Stimulated activated naive CD8-positive, alpha-beta T cell treated with anti-CD3 and anti-CD28 coated beads, Interleukin-15, amount 100 ng/mL, for 72 hours (primary cell): Measurements from ENCODE around the gene BCL2L1.

Source experiments
- ATAC-seq: fragments of 150-1000 bp; cut with Tn5 transposase; 2 replicates; pipeline ENCODE4 v1.10.0; 2021; ENCODE audit warnings: mild to moderate bottlenecking, moderate library complexity
- DNase-seq, 2 donors: peaks; one replicate each; pipeline ENCODE4 v3.0.0; 2021 to 2022
- H3K27ac Mint-ChIP-seq, 2 donors: one replicate each; pipeline ENCODE4 v1.8.0; 2022; ENCODE audit warnings: mild to moderate bottlenecking in 2 of 2, mixed read lengths in 2 of 2, moderate library complexity in 2 of 2
- H3K27me3 Mint-ChIP-seq: one replicate; pipeline ENCODE4 v1.8.0; 2022; ENCODE audit warnings: mixed read lengths
- H3K4me1 Mint-ChIP-seq: one replicate; pipeline ENCODE4 v1.8.0; 2022; ENCODE audit warnings: mild to moderate bottlenecking, mixed read lengths
- H3K4me3 Mint-ChIP-seq, 2 donors: one replicate each; pipeline ENCODE4 v1.8.0; 2022; ENCODE audit warnings: mild to moderate bottlenecking in 2 of 2, mixed read lengths in 2 of 2, moderate library complexity in 1 of 2
- H3K9me3 Mint-ChIP-seq, 2 donors: one replicate each; pipeline ENCODE4 v1.8.0; 2022; ENCODE audit warnings: mixed read lengths in 2 of 2

BCL2L1 gene

DNA sequence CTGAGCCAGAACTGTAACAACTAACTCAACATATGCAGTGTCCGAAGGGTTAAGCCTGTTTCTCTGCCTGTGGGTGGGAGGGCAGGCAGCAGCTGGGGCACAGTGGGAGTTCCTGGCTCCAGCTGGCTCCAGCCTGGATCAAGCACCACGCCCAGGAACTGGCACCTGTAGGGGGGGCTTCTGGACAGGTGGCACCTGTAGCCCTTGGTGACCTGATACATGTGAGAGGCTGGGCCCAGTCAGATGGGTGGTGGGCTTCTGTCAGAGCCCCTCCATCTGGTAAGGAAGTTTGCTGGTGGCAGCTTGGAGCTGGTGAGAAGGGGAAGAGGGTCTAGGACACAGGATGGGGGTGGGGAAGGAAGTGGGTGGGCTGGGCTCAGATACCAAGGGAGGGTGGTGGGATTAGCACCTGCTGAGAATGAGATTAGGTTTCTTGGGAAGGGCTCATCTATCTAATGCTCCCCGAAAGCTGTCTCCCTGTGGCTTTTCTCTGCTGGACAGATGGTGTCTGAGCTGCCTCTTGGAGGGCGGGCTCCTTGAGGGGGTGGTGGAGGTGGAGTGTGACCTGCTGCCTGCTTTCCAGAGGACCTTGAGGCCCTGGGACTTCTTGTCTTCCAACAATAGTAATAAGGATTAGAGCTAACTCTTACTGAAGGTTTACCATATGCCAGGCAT lies 28.5 kb downstream of the BCL2L1 start:
- H3K4me1 Mint-ChIP-seq, result peaks cover 84% of the 10 kb centered on the region
- no peaks in the 10 kb centered on the region for H3K27me3 Mint-ChIP-seq
- H3K4me3 Mint-ChIP-seq, result peak overlapping the region in 1 of 2 donors; percentile 14
- H3K27ac Mint-ChIP-seq, result peak overlapping the region; percentile 71 to 92
- no peaks in the 10 kb centered on the region for H3K9me3 Mint-ChIP-seq
- no peak for DNase-seq
- no peak for ATAC-seq

DNA sequence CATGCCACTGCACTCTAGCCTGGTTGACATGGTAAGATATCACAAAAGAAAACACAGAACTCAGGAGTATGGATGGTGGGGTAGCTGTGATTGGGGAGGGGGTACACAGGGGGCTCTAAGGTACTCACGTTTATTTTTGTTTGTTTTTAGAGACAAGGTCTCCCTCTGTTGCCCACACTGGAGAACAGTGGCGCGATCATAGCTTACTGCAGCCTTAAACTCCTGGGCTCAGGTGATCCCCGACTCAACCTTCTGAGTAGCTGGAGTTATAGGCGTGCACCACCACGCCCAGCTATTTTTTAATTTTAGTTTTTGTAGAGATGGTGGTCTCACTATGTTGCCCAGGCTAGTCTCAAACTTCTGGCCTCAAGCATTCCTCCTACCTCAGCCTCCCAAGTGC lies 29.3 kb downstream of the BCL2L1 start:
- peak overlapping the region in 1 of 2 donors; percentile 92 for H3K27ac Mint-ChIP-seq
- no peak overlapping the region for H3K4me3 Mint-ChIP-seq
- no peaks in the 10 kb centered on the region for H3K27me3 Mint-ChIP-seq
- no peaks in the 10 kb centered on the region for H3K9me3 Mint-ChIP-seq
- DNase-seq (no peak), ATAC-seq (no peak)
- peaks cover 84% of the 10 kb centered on the region for H3K4me1 Mint-ChIP-seq

DNA sequence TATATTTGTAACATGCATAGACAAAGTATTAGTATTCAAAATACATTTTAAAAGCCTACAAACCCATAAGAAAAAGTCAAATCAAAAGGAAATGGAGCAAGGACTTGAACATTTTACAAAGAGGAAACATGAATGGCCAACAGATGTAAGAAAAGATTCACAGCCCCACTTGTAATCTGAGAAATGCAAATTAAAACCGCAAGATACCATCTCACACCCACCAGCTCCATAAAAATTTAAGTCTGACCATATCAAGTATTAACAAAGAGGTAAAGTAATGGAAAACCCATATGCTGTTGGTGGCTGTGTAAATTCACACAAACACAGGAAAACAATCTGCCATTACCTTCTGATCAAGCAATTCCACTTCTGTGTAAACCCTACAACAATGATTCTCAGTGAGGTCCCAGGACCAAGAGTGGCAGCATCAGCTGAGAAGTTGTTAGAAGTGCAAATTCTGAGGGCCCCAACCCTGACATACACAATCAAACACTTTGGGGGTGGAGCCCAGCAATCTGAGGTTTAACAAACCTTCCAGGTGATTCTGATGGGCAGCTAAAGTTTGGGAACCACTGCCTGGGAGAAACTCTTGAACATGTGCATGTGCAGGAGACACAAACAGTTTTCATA lies 30.9 kb downstream of the BCL2L1 start:
- peaks cover 86% of the 10 kb centered on the region for H3K4me1 Mint-ChIP-seq
- no peaks in the 10 kb centered on the region for H3K9me3 Mint-ChIP-seq
- no peaks in the 10 kb centered on the region for H3K27me3 Mint-ChIP-seq
- ATAC-seq (no peak), DNase-seq (no peak)
- H3K4me3 Mint-ChIP-seq, result peak overlapping the region; percentile 18 to 36
- H3K27ac Mint-ChIP-seq, result peak overlapping the region; percentile 4 to 20

DNA sequence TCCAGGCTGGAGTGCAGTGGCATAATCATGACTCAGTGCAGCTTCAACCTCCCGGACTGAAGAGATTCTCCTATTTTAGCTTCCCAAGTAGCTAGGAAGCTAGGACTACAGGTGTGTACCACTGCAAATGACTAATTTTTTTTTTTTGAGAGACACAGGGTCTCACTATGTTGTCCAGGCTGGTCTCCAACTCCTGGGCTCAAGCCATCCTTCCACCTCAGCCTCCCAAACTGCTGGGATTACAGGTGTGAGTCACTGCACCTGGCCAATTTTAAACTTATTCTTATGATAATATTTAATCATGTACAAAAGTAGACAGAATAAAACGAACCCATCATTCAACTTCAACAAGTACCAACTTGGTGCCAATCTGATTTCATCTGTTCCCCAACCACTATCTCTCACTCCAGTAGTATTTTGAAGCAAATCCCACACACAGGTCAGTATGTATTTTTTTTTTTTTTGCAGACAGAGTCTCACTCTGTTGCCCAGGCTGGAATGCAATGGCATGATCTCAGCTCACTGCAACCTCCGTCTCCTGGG lies 32.5 kb downstream of the BCL2L1 start:
- Mint-ChIP-seq H3K9me3 (no peaks in the 10 kb centered on the region), H3K4me3 (no peak overlapping the region), H3K4me1 (peaks cover 86% of the 10 kb centered on the region), H3K27ac (peak overlapping the region in 1 of 2 donors; percentile 85), H3K27me3 (no peaks in the 10 kb centered on the region)
- ATAC-seq (no peak), DNase-seq (no peak)

DNA sequence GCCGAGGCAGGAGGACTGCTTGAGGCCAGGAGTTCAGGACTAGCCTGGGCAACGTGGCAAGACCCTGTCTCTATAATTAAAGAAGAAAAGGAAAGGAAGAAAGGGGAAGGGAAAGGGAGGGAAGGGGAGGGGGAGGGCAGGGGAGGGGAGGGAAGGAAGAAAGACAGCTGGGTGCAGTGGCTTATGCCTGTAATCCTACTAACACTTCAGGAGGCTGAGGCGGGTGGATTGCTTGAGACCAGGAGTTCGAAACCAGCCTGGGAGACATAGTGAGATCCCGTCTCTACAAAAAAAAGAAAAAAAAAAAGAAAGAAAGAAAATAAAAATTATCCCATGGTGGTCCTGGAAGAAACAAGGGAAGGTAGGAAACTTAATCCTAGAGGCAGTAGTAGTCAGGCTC lies 33.5 kb downstream of the BCL2L1 start:
- Mint-ChIP-seq H3K9me3 (no peaks in the 10 kb centered on the region), H3K27ac (peak overlapping the region in 1 of 2 donors; percentile 71), H3K4me1 (peaks cover 86% of the 10 kb centered on the region), H3K27me3 (no peaks in the 10 kb centered on the region), H3K4me3 (no peak overlapping the region)
- DNase-seq (no peak), ATAC-seq (no peak)

DNA sequence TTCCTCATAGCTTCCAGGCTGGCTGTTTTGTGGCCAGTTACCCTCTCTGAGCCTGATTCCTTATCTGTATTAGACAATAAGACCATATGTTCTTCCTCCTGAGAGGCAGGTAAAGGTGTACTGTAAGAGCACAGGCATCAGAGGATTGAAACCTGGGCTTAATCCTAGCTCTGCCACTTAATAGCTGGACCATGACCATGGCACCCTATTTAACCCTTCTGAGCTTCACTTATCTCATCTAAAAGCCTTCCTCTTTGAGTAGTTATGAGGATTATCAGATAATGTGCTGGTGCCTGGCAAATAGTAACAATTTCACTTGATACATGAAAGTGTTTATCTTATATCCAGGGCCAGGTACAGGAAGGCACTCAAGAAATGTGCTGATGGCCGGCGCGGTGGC lies 34.9 kb downstream of the BCL2L1 start:
- Mint-ChIP-seq H3K27ac (peak overlapping the region; percentile 29 to 63), H3K4me3 (peak overlapping the region in 1 of 2 donors; percentile 24), H3K9me3 (no peaks in the 10 kb centered on the region), H3K27me3 (no peaks in the 10 kb centered on the region), H3K4me1 (peaks cover 93% of the 10 kb centered on the region)
- ATAC-seq, result no peak
- no peak for DNase-seq

DNA sequence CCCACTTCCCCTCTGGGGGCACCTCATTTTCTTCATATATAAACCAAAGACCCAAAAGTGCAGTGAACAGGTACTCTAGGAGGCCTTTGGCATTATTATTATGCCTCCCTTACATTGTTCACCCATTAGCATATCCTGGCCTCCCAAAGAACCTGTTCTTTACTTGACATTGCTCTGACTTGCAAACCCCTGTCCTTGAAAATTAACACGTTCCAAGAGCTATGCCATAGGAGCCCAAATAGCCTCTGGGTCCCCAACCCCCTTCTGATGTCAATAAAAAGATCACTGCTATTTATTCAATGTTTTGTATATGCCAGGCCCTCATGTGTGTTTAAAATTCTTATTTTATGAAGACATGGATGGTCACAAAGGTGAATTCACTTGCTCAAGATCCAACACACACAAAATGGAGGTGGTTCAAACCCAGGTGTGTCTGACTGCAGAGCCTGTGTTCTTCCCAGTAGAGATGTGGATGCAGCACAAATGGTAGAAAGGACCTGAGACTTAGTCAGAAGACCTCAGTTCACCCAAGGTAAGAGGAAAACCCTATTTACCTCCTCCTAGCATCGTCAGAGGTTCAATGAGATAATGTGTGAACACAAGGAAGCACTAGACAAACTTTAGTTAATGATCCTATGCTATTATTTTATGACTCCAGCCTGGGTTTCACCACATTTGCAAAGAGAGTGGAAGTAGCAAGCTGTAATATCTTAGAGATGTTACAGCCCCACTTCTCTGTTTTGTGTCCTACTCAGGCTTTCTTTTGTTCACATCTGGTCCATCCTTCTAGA lies 36.6 kb downstream of the BCL2L1 start:
- H3K4me1 Mint-ChIP-seq, result peaks cover 94% of the 10 kb centered on the region
- H3K27ac Mint-ChIP-seq, result peak overlapping the region; percentile 79 to 87
- no peaks in the 10 kb centered on the region for H3K9me3 Mint-ChIP-seq
- no peaks in the 10 kb centered on the region for H3K27me3 Mint-ChIP-seq
- DNase-seq (no peak), ATAC-seq (no peak)
- peak overlapping the region in 1 of 2 donors; percentile 29 for H3K4me3 Mint-ChIP-seq

DNA sequence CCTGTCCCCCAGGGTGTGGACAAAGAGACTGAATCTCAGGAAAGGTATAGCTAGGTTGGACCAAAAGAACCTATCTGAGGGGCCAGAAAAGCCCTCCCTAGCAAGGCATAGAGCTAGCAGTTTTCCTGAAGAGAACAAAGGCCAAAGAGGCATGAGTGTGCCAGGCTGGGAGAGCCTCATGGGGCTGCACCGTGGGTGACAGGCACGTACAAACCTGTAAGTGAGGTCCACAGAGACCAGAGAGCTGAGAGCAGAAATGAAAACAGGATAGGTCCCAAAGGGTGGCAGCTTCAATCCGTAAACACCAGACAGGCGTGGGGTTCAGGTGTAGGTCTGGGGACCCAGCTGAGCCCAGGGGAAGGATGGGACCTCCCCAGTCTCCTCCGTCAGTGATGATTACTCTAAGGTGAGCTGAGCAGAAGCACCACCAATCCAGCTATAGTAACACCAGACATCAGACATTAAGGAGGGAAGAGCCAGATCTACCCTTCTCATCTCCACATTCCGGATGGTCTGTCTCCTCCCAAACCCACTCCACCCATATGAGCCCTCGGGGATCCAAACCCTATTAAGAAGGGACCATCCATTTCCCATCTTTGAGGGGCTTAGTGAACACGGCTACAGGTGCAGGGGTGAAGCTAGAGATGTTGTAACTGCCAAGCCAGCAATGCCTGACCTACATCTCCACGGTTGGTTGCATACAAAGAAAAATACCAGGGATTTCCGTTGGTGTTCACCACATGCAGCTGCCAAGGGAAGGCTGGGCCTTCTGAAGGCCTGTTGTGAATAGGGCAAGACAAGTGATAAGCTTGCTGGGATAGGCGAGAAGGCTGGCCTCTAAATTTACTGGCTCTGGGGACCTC lies 38.3 kb downstream of the BCL2L1 start:
- H3K27ac Mint-ChIP-seq, result peak overlapping the region; percentile 79 to 88
- no peaks in the 10 kb centered on the region for H3K27me3 Mint-ChIP-seq
- ATAC-seq, result peak; percentile 39
- DNase-seq, result no peak
- H3K4me1 Mint-ChIP-seq, result peaks cover 100% of the 10 kb centered on the region
- no peaks in the 10 kb centered on the region for H3K9me3 Mint-ChIP-seq
- H3K4me3 Mint-ChIP-seq, result peak overlapping the region; percentile 33 to 44

DNA sequence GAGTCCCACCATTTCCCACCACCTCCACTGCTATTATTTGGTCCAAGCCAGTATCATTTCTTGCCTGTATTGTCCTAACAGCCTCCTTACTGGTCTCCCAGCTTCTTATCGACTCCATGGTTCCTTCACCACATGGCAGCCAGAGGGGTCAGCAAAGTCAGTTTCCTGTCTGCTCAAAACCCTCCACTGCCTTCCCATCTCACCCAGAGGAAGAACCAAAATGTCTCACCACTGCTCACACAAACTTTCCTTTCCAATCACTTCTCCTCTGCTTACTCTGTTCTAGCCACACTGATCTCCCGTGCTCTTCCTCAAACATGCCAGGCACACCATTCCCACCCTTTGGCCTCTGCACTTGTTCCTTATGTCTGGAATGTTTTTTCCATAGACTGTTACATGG lies 39.7 kb downstream of the BCL2L1 start:
- Mint-ChIP-seq H3K27me3 (no peaks in the 10 kb centered on the region), H3K27ac (peak overlapping the region in 1 of 2 donors; percentile 97), H3K4me3 (peak overlapping the region in 1 of 2 donors; percentile 19), H3K9me3 (no peaks in the 10 kb centered on the region), H3K4me1 (peaks cover 100% of the 10 kb centered on the region)
- DNase-seq (no peak), ATAC-seq (no peak)

DNA sequence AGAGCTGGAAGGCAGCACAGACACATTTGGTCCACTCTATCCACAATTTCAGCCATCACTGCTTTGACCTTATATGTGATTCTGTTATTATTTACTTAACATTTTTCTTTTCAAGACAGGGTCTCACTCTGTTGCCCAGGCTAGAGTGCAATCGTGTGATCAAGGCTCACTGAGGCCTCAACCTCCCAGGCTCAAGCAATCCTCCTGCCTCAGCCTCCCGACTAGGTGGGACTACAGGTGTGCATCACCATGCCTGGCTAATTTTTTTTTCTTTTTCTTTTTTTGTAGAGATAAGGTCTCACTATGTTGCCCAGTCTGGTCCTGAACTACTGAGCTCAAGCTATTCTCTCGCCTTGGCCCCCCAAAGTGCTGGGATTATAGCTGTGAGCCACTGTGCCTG lies 40.3 kb downstream of the BCL2L1 start:
- peak overlapping the region in 1 of 2 donors; percentile 49 for H3K27ac Mint-ChIP-seq
- peaks cover 100% of the 10 kb centered on the region for H3K4me1 Mint-ChIP-seq
- no peaks in the 10 kb centered on the region for H3K27me3 Mint-ChIP-seq
- DNase-seq (no peak), ATAC-seq (no peak)
- H3K4me3 Mint-ChIP-seq, result no peak overlapping the region
- no peaks in the 10 kb centered on the region for H3K9me3 Mint-ChIP-seq

DNA sequence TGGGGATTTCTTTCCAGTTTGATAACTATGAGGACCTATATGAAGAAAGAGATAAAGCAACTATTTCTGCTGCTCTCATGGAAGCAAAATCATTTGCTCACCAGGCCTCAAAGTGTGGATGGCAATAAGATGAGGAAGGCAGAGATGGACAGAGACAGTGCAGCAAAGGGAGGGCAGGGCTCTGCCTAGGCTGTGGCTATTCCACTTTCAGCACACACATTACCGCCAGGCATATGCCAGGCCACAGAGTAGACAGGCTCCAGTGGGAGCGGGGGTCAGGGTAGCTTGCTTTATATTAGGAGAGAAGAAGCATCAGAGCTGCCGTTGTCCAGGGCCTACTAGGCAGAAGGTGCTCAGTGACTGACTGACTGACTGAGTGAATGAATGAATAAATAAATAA lies 40.9 kb downstream of the BCL2L1 start:
- ATAC-seq (no peak), DNase-seq (no peak)
- peaks cover 100% of the 10 kb centered on the region for H3K4me1 Mint-ChIP-seq
- H3K27ac Mint-ChIP-seq, result no peak overlapping the region
- peak overlapping the region in 1 of 2 donors; percentile 50 for H3K4me3 Mint-ChIP-seq
- H3K9me3 Mint-ChIP-seq, result no peaks in the 10 kb centered on the region
- H3K27me3 Mint-ChIP-seq, result no peaks in the 10 kb centered on the region

DNA sequence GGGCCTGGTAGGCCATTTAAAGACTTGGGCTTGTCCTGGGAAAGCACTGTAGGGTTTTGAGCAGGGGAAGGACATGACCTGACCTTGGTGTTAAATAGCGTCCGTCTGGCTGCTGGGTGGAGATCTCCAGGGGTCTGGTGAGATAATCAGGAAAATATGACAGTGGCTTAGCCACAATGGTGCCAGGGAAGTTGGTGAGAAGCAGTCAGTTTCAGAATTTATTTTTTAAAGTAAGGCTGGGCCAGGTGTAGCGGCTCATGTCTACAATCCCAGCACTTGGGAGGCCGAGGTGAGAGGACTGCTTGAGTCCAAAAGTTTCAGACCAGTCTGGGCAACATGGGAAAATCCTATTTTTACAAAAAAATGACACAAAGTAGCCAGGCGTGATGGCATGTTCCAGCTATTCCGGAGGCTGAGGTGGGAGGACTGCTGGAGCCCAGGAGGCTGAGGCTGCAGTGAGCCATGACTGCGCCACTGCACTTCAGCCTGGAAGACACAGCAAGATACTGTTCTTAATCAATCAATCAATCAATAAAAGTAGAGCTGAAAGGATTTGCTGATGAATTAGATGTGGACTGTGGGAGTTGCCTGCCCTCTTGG lies 41.4 kb downstream of the BCL2L1 start:
- no peaks in the 10 kb centered on the region for H3K9me3 Mint-ChIP-seq
- peak overlapping the region in 1 of 2 donors; percentile 3 for H3K4me3 Mint-ChIP-seq
- ATAC-seq (no peak), DNase-seq (no peak)
- H3K27me3 Mint-ChIP-seq, result no peaks in the 10 kb centered on the region
- peaks cover 100% of the 10 kb centered on the region for H3K4me1 Mint-ChIP-seq
- H3K27ac Mint-ChIP-seq, result peak overlapping the region; percentile 78 to 79

DNA sequence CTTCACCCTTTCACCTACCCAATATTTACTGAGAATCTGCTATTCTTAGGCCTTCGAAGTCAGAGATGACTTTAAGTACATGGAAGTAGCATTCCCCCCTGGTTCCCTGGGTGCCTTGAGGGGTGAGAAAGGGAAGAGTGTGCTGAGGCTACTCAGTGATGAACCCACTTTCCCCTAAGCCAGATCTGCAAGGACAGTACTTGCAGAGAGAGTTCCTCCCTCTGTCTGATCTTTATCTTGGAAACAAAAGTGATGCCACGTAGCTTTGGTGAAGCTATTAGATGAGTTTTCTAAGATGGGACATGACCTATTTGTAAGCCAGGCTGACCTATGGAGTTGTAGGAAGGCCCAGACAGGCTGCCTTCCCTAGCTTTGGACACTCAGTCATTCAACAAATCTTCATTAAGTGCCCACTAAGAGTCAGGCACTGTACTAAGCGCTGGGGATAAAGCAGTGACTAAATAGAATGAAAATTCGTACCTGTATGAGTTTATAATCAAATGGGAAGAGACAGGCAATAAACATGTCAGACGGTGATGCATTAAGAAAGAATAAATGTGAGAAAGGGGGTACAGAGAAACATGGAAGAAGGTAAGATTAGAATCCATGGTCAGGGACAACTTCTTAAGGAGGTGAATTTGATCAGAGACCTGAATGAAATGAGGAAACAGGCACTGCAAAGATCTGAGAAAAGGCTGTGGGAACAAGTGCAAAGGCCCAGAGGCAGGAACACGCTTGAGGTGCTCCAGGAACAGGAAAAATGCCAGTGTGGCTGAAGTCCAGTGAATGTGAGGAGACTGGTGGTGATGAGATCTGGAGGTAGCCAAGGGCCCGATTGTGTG lies 42.2 kb downstream of the BCL2L1 start:
- Mint-ChIP-seq H3K4me3 (peak overlapping the region; percentile 3 to 6), H3K9me3 (no peaks in the 10 kb centered on the region), H3K27ac (peak overlapping the region; percentile 43 to 78), H3K4me1 (peaks cover 100% of the 10 kb centered on the region), H3K27me3 (no peaks in the 10 kb centered on the region)
- ATAC-seq (no peak), DNase-seq (no peak)
